HepG2 (cell line): ENCODE results near the gene RUSC1. TPM values are rescaled to one million over a fixed set of nuclear protein-coding genes. Genes with fewer than 3 reads are reported as not detected.

Experiments used
- ADNP ChIP-seq: sonication (generic); formaldehyde crosslinking; IDR thresholded peaks from 2 replicates; pipeline ENCODE4 v1.4.0; 2020; ENCODE audit warnings: missing genetic modification reagents
- BCL3 ChIP-seq: sonication (generic); formaldehyde crosslinking; IDR thresholded peaks from 2 replicates; pipeline ENCODE4 v1.5.1; 2020; ENCODE audit warnings: mild to moderate bottlenecking, missing genetic modification reagents, moderate library complexity
- BCL6 ChIP-seq: IDR thresholded peaks from 2 replicates; pipeline ENCODE4 v1.6.1; 2016; ENCODE audit warnings: missing genetic modification reagents, missing compliant biosample characterization
- CBFB ChIP-seq: sonication (generic); formaldehyde crosslinking; IDR thresholded peaks from 2 replicates; pipeline ENCODE4 v1.4.0; 2020; ENCODE audit warnings: missing genetic modification reagents
- ETV6 ChIP-seq: sonication (generic); formaldehyde crosslinking; conservative IDR thresholded peaks from 2 replicates; pipeline ENCODE4 v1.4.0; 2020; ENCODE audit warnings: missing genetic modification reagents
- FOXP1 ChIP-seq, 2 experiments: fragments of 450-650 bp in 1 of 2; IDR thresholded peaks; 2 replicates each; pipeline ENCODE4 v1.6.1; 2017 to 2018; ENCODE audit warnings: antibody characterized with exemption in 1 of 2
- HDAC1 ChIP-seq: sonication (generic); formaldehyde crosslinking; IDR thresholded peaks from 2 replicates; pipeline ENCODE4 v1.5.1; 2020; ENCODE audit warnings: mild to moderate bottlenecking, missing genetic modification reagents
- HNRNPUL1 ChIP-seq: fragments of 200-400 bp; formaldehyde crosslinking; IDR thresholded peaks from 2 replicates; pipeline ENCODE4 v1.6.1; 2017; ENCODE audit warnings: low read depth, mild to moderate bottlenecking, low read length, moderate library complexity
- HOXA5 ChIP-seq: sonication (generic); formaldehyde crosslinking; IDR thresholded peaks from 2 replicates; pipeline ENCODE4 v1.4.0; 2020; ENCODE audit warnings: missing genetic modification reagents
- KMT2B ChIP-seq: IDR thresholded peaks from 2 replicates; pipeline ENCODE4 v1.6.1; 2016; ENCODE audit warnings: missing genetic modification reagents, missing compliant biosample characterization
- MTA3 ChIP-seq: sonication (generic); formaldehyde crosslinking; IDR thresholded peaks from 2 replicates; pipeline ENCODE4 v1.4.0; 2020; ENCODE audit warnings: missing genetic modification reagents
- TCF7L2 ChIP-seq: IDR thresholded peaks from 2 replicates; pipeline ENCODE4 v1.6.1; 2011; ENCODE audit warnings: mild to moderate bottlenecking, low read depth, low read length, moderate library complexity
- ZNF205 ChIP-seq: IDR thresholded peaks from 2 replicates; pipeline ENCODE4 v1.6.1; 2018; ENCODE audit warnings: missing biosample characterization, missing genetic modification reagents
- ZNF280B ChIP-seq: sonication (generic); formaldehyde crosslinking; IDR thresholded peaks from 2 replicates; pipeline ENCODE4 v1.5.0; 2020; ENCODE audit warnings: missing genetic modification reagents, mild to moderate bottlenecking, borderline replicate concordance
- ZNF3 ChIP-seq: IDR thresholded peaks from 2 replicates; pipeline ENCODE4 v1.7.0; 2017; ENCODE audit warnings: inconsistent platforms
- ZNF784 ChIP-seq: sonication (generic); formaldehyde crosslinking; IDR thresholded peaks from 2 replicates; pipeline ENCODE4 v1.5.1; 2020; ENCODE audit warnings: missing genetic modification reagents, mild to moderate bottlenecking, borderline replicate concordance
- polyA plus RNA-seq, 8 experiments: library from polyadenylated mRNA; depleted of rRNA in 3 of 8; stranded (reverse) in 7 of 8; unstranded in 1 of 8; fragments of >200 nt; fragmentation: Illumina TruSeq in 4 of 8; extraction: Trizol in 4 of 8; gene quantifications; 2 replicates each; pipeline versions ENCODE4 v1.2.1 to v1.2.3, GENCODE V29; 2011 to 2016; ENCODE audit warnings: low read depth in 4 of 8, missing spikeins in 1 of 8, mixed read lengths in 1 of 8; ENCODE audit not compliant: insufficient read depth in 1 of 8
- total RNA-seq, 5 experiments: library from RNA; depleted of rRNA; stranded (reverse); fragments of >200 nt; fragmentation: Illumina TruSeq; extraction: Trizol; gene quantifications; 2 replicates each; pipeline ENCODE4 v1.2.3, GENCODE V29; 2016; ENCODE audit warnings: low read depth in 1 of 5
- TF ChIP-seq, protein P1 (sequence below): sonication (generic); formaldehyde crosslinking; conservative IDR thresholded peaks from 2 replicates; pipeline ENCODE4 v1.8.1; 2023; ENCODE audit warnings: missing genetic modification reagents
- TF ChIP-seq, protein P2 (sequence below): sonication (generic); formaldehyde crosslinking; IDR thresholded peaks from 2 replicates; pipeline ENCODE4 v1.5.0; 2020; ENCODE audit warnings: missing genetic modification reagents
- TF ChIP-seq, protein P3 (sequence below): sonication (generic); formaldehyde crosslinking; IDR thresholded peaks from 2 replicates; pipeline ENCODE4 v1.4.0; 2020; ENCODE audit warnings: missing genetic modification reagents

RUSC1 gene
- total and polyA plus RNA-seq, 2 of the 13 experiments (the other 11 are each of a cell fraction or from before 2014, with no cell fraction given): 18.7 to 20.4 TPM

GRCh38 chr1:155300553-155301329, 20.0 kb upstream of the RUSC1 start (continued):
- TF ChIP-seq, protein P1, sequence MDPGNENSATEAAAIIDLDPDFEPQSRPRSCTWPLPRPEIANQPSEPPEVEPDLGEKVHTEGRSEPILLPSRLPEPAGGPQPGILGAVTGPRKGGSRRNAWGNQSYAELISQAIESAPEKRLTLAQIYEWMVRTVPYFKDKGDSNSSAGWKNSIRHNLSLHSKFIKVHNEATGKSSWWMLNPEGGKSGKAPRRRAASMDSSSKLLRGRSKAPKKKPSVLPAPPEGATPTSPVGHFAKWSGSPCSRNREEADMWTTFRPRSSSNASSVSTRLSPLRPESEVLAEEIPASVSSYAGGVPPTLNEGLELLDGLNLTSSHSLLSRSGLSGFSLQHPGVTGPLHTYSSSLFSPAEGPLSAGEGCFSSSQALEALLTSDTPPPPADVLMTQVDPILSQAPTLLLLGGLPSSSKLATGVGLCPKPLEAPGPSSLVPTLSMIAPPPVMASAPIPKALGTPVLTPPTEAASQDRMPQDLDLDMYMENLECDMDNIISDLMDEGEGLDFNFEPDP (CRISPR knock-in tag): 0 out of 2 replicates have a peak, but pooled peaks have one; percentile 45
- TF ChIP-seq MTA3 (CRISPR knock-in tag) (no peak), ZNF280B (CRISPR knock-in tag) (0 out of 2 replicates have a peak, but pooled peaks have one; percentile 20), HNRNPUL1 (no peak), HDAC1 (CRISPR knock-in tag) (peak; percentile 93), KMT2B (no peak), ZNF205 (peak; percentile 41; the same call in 1 of the 2 replicates), ADNP (CRISPR knock-in tag) (no peak), TCF7L2 (no peak), ETV6 (CRISPR knock-in tag) (no peak), BCL6 (CRISPR knock-in tag) (0 out of 2 replicates have a peak, but pooled peaks have one; percentile 68), FOXP1 (IDR thresholded peaks at IDR 0.05) (no peak), FOXP1 (CRISPR knock-in tag; IDR thresholded peaks at IDR 0.05) (peak; percentile 32; the same call in 1 of the 2 replicates), HOXA5 (CRISPR knock-in tag) (peak; percentile 83; the same call in 1 of the 2 replicates), ZNF784 (CRISPR knock-in tag) (peak; percentile 59; the same call in 1 of the 2 replicates), BCL3 (peak; percentile 97), ZNF3 (CRISPR knock-in tag) (no peak; the same call in 1 of the 2 replicates), CBFB (0 out of 2 replicates have a peak, but pooled peaks have one; percentile 31)
- TF ChIP-seq, protein P2, sequence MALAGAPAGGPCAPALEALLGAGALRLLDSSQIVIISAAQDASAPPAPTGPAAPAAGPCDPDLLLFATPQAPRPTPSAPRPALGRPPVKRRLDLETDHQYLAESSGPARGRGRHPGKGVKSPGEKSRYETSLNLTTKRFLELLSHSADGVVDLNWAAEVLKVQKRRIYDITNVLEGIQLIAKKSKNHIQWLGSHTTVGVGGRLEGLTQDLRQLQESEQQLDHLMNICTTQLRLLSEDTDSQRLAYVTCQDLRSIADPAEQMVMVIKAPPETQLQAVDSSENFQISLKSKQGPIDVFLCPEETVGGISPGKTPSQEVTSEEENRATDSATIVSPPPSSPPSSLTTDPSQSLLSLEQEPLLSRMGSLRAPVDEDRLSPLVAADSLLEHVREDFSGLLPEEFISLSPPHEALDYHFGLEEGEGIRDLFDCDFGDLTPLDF (CRISPR knock-in tag): peak; percentile 53; the same call in 1 of the 2 replicates
- TF ChIP-seq, protein P3, sequence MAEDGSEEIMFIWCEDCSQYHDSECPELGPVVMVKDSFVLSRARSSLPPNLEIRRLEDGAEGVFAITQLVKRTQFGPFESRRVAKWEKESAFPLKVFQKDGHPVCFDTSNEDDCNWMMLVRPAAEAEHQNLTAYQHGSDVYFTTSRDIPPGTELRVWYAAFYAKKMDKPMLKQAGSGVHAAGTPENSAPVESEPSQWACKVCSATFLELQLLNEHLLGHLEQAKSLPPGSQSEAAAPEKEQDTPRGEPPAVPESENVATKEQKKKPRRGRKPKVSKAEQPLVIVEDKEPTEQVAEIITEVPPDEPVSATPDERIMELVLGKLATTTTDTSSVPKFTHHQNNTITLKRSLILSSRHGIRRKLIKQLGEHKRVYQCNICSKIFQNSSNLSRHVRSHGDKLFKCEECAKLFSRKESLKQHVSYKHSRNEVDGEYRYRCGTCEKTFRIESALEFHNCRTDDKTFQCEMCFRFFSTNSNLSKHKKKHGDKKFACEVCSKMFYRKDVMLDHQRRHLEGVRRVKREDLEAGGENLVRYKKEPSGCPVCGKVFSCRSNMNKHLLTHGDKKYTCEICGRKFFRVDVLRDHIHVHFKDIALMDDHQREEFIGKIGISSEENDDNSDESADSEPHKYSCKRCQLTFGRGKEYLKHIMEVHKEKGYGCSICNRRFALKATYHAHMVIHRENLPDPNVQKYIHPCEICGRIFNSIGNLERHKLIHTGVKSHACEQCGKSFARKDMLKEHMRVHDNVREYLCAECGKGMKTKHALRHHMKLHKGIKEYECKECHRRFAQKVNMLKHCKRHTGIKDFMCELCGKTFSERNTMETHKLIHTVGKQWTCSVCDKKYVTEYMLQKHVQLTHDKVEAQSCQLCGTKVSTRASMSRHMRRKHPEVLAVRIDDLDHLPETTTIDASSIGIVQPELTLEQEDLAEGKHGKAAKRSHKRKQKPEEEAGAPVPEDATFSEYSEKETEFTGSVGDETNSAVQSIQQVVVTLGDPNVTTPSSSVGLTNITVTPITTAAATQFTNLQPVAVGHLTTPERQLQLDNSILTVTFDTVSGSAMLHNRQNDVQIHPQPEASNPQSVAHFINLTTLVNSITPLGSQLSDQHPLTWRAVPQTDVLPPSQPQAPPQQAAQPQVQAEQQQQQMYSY: peak; percentile 60; the same call in 1 of the 2 replicates
